NCI-H2107 (cell line): Measurements from ENCODE around the gene NDUFB2.
A peak's percentile ranks its signal among the peaks of the same experiment; 100 is the strongest.
"Not testable (repeated sequence)": the region's sequence is repeated elsewhere in the genome, so short reads cannot be mapped to it uniquely, and the experiment has no call there.

ENCODE experiments used
- DNase-seq: peaks from one replicate; lab custom pipeline; 2025; lab: John Stamatoyannopoulos, UW

The NDUFB2 gene

GRCh38 chr7:140689199-140690152, 7.0 kb upstream of the NDUFB2 start:
- no peak for DNase-seq

- DNase-seq: no peak
These were observed 5.0 kb upstream of the NDUFB2 start for GRCh38 chr7:140691376-140692045.

GRCh38 chr7:140693849-140694248, 2.7 kb upstream of the NDUFB2 start:
- not testable (repeated sequence) for DNase-seq

- no peak for DNase-seq
These were observed 1.9 kb upstream of the NDUFB2 start for GRCh38 chr7:140694592-140694991.

GRCh38 chr7:140695381-140695780, 1.1 kb upstream of the NDUFB2 start:
- no peak for DNase-seq

GRCh38 chr7:140696024-140696679, 356 bp upstream of the NDUFB2 start:
- peak; percentile 94 for DNase-seq

- DNase-seq: no peak
These were observed 1.1 kb downstream of the NDUFB2 start for GRCh38 chr7:140697447-140698143.

- no peak for DNase-seq
These were observed 2.0 kb downstream of the NDUFB2 start for GRCh38 chr7:140698477-140698876.

GRCh38 chr7:140702774-140703173, 6.3 kb downstream of the NDUFB2 start:
- DNase-seq: no peak

- DNase-seq: no peak
These were observed 7.7 kb downstream of the NDUFB2 start for GRCh38 chr7:140704205-140704604.

GRCh38 chr7:140707132-140707531, 10.6 kb downstream of the NDUFB2 start:
- no peak for DNase-seq

- not testable (repeated sequence) for DNase-seq
These were observed 12.3 kb downstream of the NDUFB2 start for GRCh38 chr7:140708764-140709163.

- DNase-seq: not testable (repeated sequence)
These were observed 15.9 kb downstream of the NDUFB2 start for GRCh38 chr7:140712392-140712791.

- DNase-seq: no peak
These were observed 18.0 kb downstream of the NDUFB2 start for GRCh38 chr7:140714331-140715040.

GRCh38 chr7:140719721-140720120, 23.2 kb downstream of the NDUFB2 start:
- DNase-seq: peak; percentile 17

- no peak for DNase-seq
These were observed 25.7 kb downstream of the NDUFB2 start for GRCh38 chr7:140722254-140722653.

GRCh38 chr7:140723006-140723405, 26.5 kb downstream of the NDUFB2 start:
- no peak for DNase-seq

- no peak for DNase-seq
These were observed 27.1 kb downstream of the NDUFB2 start for GRCh38 chr7:140723574-140723973.

GRCh38 chr7:140724706-140725105, 28.2 kb downstream of the NDUFB2 start:
- DNase-seq: no peak

GRCh38 chr7:140726281-140726680, 29.8 kb downstream of the NDUFB2 start:
- DNase-seq: no peak

GRCh38 chr7:140732416-140732815, 35.9 kb downstream of the NDUFB2 start:
- DNase-seq: no peak
